Endothelial cell of umbilical vein (primary cell): ENCODE data around the gene PPIA. TPM values are rescaled to one million over a fixed set of nuclear protein-coding genes. Genes with fewer than 3 reads are reported as not detected.
A peak's percentile ranks its signal among the peaks of the same experiment; 100 is the strongest.

Experiments used
- BruUV-seq: library from RNA; stranded (reverse); fragments of 400-500 nt; replicated peaks from 2 replicates; lab custom pipeline; 2021; lab: Mats Ljungman, UMichigan
- CTCF ChIA-PET: fragments of 300-600, 350-600 bp; sonication (Branson Sonifier 250); formaldehyde crosslinking; loops from one replicate; lab custom pipeline; 2021; ENCODE audit warnings: antibody characterized with exemption, inconsistent platforms; lab: Charles Lee
- POLR2A ChIA-PET: fragments of 300-600, 350-600 bp; sonication (Branson Sonifier 250); formaldehyde crosslinking; loops from one replicate; lab custom pipeline; 2021; ENCODE audit warnings: antibody characterized with exemption, inconsistent platforms; lab: Charles Lee
- DNase-seq: peaks from one replicate; pipeline ENCODE4 v3.0.0-alpha.2; 2011; ENCODE audit warnings: low read depth, low spot score
- FAIRE-seq: peaks from 2 replicates; lab custom pipeline; 2011; peaks lifted over from hg19 to GRCh38; lab: Jason Lieb, UNC
- H2AFZ ChIP-seq: 2 replicates; pipeline ENCODE4 v1.6.0; 2012; ENCODE audit warnings: low read depth, low read length, control low read depth, inconsistent platforms
- H3K27ac ChIP-seq: 2 replicates; pipeline ENCODE4 v1.5.1; 2011; ENCODE audit warnings: low read depth, mild to moderate bottlenecking, control low read depth, low read length, moderate library complexity; ENCODE audit not compliant: insufficient read depth
- H3K27me3 ChIP-seq, 2 experiments: 2 replicates each; pipeline versions ENCODE4 v1.6.0 to v1.6.1; 2011; ENCODE audit warnings: low read length in 2 of 2, mixed read lengths in 1 of 2; ENCODE audit not compliant: control insufficient read depth in 2 of 2, insufficient read depth in 2 of 2
- H3K36me3 ChIP-seq, 2 experiments: 2 replicates in 1 of 2; 3 replicates in 1 of 2; pipeline ENCODE4 v1.5.1; 2011; ENCODE audit warnings: low read length in 2 of 2, mild to moderate bottlenecking in 1 of 2, moderate library complexity in 1 of 2; ENCODE audit not compliant: control insufficient read depth in 2 of 2, insufficient read depth in 2 of 2; ENCODE audit errors: extremely low read depth in 1 of 2
- H3K4me1 ChIP-seq: 3 replicates; pipeline ENCODE4 v1.5.1; 2011; ENCODE audit warnings: mild to moderate bottlenecking, low read length; ENCODE audit not compliant: control insufficient read depth, insufficient read depth; ENCODE audit errors: extremely low read depth
- H3K4me2 ChIP-seq: 2 replicates; pipeline ENCODE4 v1.6.1; 2011; ENCODE audit warnings: low read length, control low read depth, mixed read lengths; ENCODE audit not compliant: insufficient read depth
- H3K4me3 ChIP-seq, 3 experiments: fragments of 200-600 bp in 1 of 3; sonication (generic), shearing (Covaris generic) in 1 of 3; replicated peaks in 1 of 3; 2 replicates each; pipeline ENCODE4 v1.5.1; 2011 to 2016; ENCODE audit warnings: control low read depth in 3 of 3, low read length in 3 of 3, mild to moderate bottlenecking in 2 of 3, inconsistent platforms in 1 of 3, low read depth in 1 of 3, moderate library complexity in 1 of 3; ENCODE audit not compliant: insufficient read depth in 1 of 3
- H3K79me2 ChIP-seq: 2 replicates; pipeline ENCODE4 v1.6.0; 2012; ENCODE audit warnings: low read length, inconsistent platforms; ENCODE audit not compliant: control insufficient read depth, insufficient read depth
- H3K9ac ChIP-seq: replicated peaks from 2 replicates; pipeline ENCODE3; 2011; ENCODE audit warnings: low read length, control low read depth; ENCODE audit not compliant: insufficient read depth; ENCODE audit errors: extremely low read depth
- H3K9me1 ChIP-seq: replicated peaks from 3 replicates; pipeline ENCODE4 v1.6.0; 2011; ENCODE audit warnings: mild to moderate bottlenecking, low read length; ENCODE audit not compliant: control insufficient read depth, insufficient read depth; ENCODE audit errors: extremely low read depth
- H3K9me3 ChIP-seq: replicated peaks from 2 replicates; pipeline ENCODE4 v1.5.1; 2012; ENCODE audit warnings: low read length, inconsistent platforms; ENCODE audit not compliant: control insufficient read depth, insufficient read depth
- H4K20me1 ChIP-seq: replicated peaks from 2 replicates; pipeline ENCODE3; 2011; ENCODE audit warnings: mild to moderate bottlenecking, low read length; ENCODE audit not compliant: control insufficient read depth, insufficient read depth; ENCODE audit errors: extremely low read depth
- EZH2 ChIP-seq: IDR thresholded peaks from 2 replicates; pipeline ENCODE4 v1.6.1; 2012; ENCODE audit warnings: borderline replicate concordance, low read depth, mild to moderate bottlenecking, moderate library complexity, low read length, inconsistent platforms; ENCODE audit not compliant: severe bottlenecking
- FOS ChIP-seq: IDR thresholded peaks from 2 replicates; pipeline ENCODE4 v1.6.1; 2011; ENCODE audit warnings: mild to moderate bottlenecking, low read length, moderate library complexity, borderline replicate concordance; ENCODE audit not compliant: insufficient read depth
- GATA2 ChIP-seq: IDR thresholded peaks from 2 replicates; pipeline ENCODE4 v1.7.0; 2011; ENCODE audit warnings: low read depth, mild to moderate bottlenecking, moderate library complexity, mixed read lengths, low read length; ENCODE audit not compliant: insufficient read length, insufficient read depth
- JUN ChIP-seq: IDR thresholded peaks from 2 replicates; pipeline ENCODE4 v1.6.1; 2011; ENCODE audit warnings: borderline replicate concordance, low read depth; ENCODE audit not compliant: insufficient read length, insufficient read depth
- MAX ChIP-seq: IDR thresholded peaks from 2 replicates; pipeline ENCODE4 v1.6.1; 2011; ENCODE audit not compliant: insufficient read depth, insufficient read length
- MYC ChIP-seq: IDR thresholded peaks from one replicate; pipeline ENCODE4 v1.6.1; 2011; ENCODE audit warnings: mild to moderate bottlenecking, low read depth, low read length
- POLR2A ChIP-seq: IDR thresholded peaks from 2 replicates; pipeline ENCODE4 v1.6.1; 2012; ENCODE audit warnings: low read depth, mild to moderate bottlenecking, control low read depth, low read length
- POLR2AphosphoS5 ChIP-seq: IDR thresholded peaks from 2 replicates; pipeline ENCODE4 v1.6.1; 2012; ENCODE audit warnings: low read depth, mild to moderate bottlenecking, control low read depth, low read length, moderate library complexity; ENCODE audit not compliant: insufficient read depth
- dilution Hi-C: fragments of 300-500 bp; cut with MboI; formaldehyde crosslinking; loops from one replicate; pipeline ENCODE4 v1.15.0; 2019; ENCODE audit warnings: low sequenced_read_pairs; ENCODE audit not compliant: extremely low pct_ligation_motif_present
- intact Hi-C: fragments of 100-400 bp; cut with micrococcal nuclease; formaldehyde crosslinking; loops from one replicate; pipeline ENCODE4 v1.10.0; 2022
- polyA plus RNA-seq, 4 experiments: library from polyadenylated mRNA; depleted of rRNA in 3 of 4; stranded (reverse) in 3 of 4; unstranded in 1 of 4; fragments of >200 nt; gene quantifications; 2 replicates each; pipeline versions ENCODE4 v1.2.1 to v1.2.3, GENCODE V29; 2011 to 2012; ENCODE audit warnings: missing spikeins in 1 of 4
- total RNA-seq: library from RNA; stranded (reverse); gene quantifications from 2 replicates; pipeline ENCODE4 v1.2.3, GENCODE V29; 2021
- TF ChIP-seq, protein P1 (sequence below), 2 donors: IDR thresholded peaks; 1 replicate in 1 of 2; 2 replicates in 1 of 2; pipeline ENCODE4 v1.5.1; 2011; ENCODE audit warnings: low read length in 2 of 2, mild to moderate bottlenecking in 2 of 2, moderate library complexity in 2 of 2, control low read depth in 1 of 2, inconsistent platforms in 1 of 2, low read depth in 1 of 2; ENCODE audit not compliant: insufficient read depth in 1 of 2; ENCODE audit errors: extremely low read depth in 1 of 2

The PPIA gene
- total and polyA plus RNA-seq, 2 donors (not counting 3 experiments of a cell fraction or from before 2014, with no cell fraction given): 2,602 to 5,159 TPM

- POLR2A ChIA-PET: interaction anchor here (1.6 kb wide), 1 partner anchor 218 kb away, joined by 3 read pairs; the partner anchor contains the start of gene OGDH
- TF ChIP-seq GATA2 (peak; percentile 36), FOS (no peak)
- H3K27ac ChIP-seq: no peak overlapping the region
- H3K27me3 ChIP-seq: no peaks in the 10 kb centered on the region
- H4K20me1 ChIP-seq: no peaks in the 10 kb centered on the region
- H3K4me2 ChIP-seq: no peak overlapping the region
- DNase-seq (no peak), FAIRE-seq (peak; percentile 43)
- H3K4me1 ChIP-seq: peaks cover 35% of the 10 kb centered on the region
- BruUV-seq: no TSS peak
- H3K79me2 ChIP-seq: no peaks in the 10 kb centered on the region
- CTCF ChIA-PET: interaction anchor here (1.5 to 1.7 kb wide), 2 partner anchors 12 to 243 kb away, joined by 4 read pairs; partner anchors contain the start of gene TMED4
- intact Hi-C loops: no loop called here
- H2AFZ ChIP-seq: no peak overlapping the region
- H3K9ac ChIP-seq: no peak overlapping the region
- H3K9me1 ChIP-seq: no peaks in the 10 kb centered on the region
- dilution Hi-C loops: no loop called here
- H3K9me3 ChIP-seq: no peaks in the 10 kb centered on the region
- H3K4me3 ChIP-seq: no peak overlapping the region
- H3K36me3 ChIP-seq: peaks cover 0 to 2% of the 10 kb centered on the region in 2 experiments
These were observed 28.5 kb downstream of the PPIA start for GRCh38 chr7:44824894-44825526.

- H3K27ac ChIP-seq: no peak overlapping the region
- dilution Hi-C loops: no loop called here
- H3K36me3 ChIP-seq: peaks cover 2% of the 10 kb centered on the region in 2 experiments
- POLR2A ChIA-PET: no interaction called here
- no peaks in the 10 kb centered on the region for H3K9me3 ChIP-seq
- DNase-seq (no peak), FAIRE-seq (no peak)
- no peak overlapping the region for H3K4me2 ChIP-seq
- H2AFZ ChIP-seq: no peak overlapping the region
- intact Hi-C loops: no loop called here
- TF ChIP-seq, protein P1, sequence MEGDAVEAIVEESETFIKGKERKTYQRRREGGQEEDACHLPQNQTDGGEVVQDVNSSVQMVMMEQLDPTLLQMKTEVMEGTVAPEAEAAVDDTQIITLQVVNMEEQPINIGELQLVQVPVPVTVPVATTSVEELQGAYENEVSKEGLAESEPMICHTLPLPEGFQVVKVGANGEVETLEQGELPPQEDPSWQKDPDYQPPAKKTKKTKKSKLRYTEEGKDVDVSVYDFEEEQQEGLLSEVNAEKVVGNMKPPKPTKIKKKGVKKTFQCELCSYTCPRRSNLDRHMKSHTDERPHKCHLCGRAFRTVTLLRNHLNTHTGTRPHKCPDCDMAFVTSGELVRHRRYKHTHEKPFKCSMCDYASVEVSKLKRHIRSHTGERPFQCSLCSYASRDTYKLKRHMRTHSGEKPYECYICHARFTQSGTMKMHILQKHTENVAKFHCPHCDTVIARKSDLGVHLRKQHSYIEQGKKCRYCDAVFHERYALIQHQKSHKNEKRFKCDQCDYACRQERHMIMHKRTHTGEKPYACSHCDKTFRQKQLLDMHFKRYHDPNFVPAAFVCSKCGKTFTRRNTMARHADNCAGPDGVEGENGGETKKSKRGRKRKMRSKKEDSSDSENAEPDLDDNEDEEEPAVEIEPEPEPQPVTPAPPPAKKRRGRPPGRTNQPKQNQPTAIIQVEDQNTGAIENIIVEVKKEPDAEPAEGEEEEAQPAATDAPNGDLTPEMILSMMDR (IDR thresholded peaks at IDR 0.05; ENCODE audit: extremely low read depth in 1 of 2, insufficient read depth in 1 of 2, low read depth in 1 of 2, low read length in 2 of 2): no peak
- TF ChIP-seq POLR2A (no peak), GATA2 (no peak), POLR2AphosphoS5 (no peak), MYC (no peak), MAX (no peak), EZH2 (no peak), JUN (no peak)
- no peaks in the 10 kb centered on the region for H3K27me3 ChIP-seq
- CTCF ChIA-PET: interaction anchor here (1.7 to 1.8 kb wide), 3 partner anchors 20 to 93 kb away, joined by 4 to 10 read pairs (median 7); partner anchors contain the start of gene H2AZ2
- BruUV-seq: no TSS peak
- no peaks in the 10 kb centered on the region for H3K79me2 ChIP-seq
- no peak overlapping the region for H3K9ac ChIP-seq
- no peaks in the 10 kb centered on the region for H4K20me1 ChIP-seq
- no peaks in the 10 kb centered on the region for H3K9me1 ChIP-seq
- H3K4me1 ChIP-seq: peaks cover 34% of the 10 kb centered on the region
- H3K4me3 ChIP-seq: no peak overlapping the region
These were observed 31.1 kb downstream of the PPIA start for GRCh38 chr7:44827567-44827966.
